H9 (cell line): ENCODE results near the gene ALG9. TPM values are rescaled to one million over a fixed set of nuclear protein-coding genes. Genes with fewer than 3 reads are reported as not detected.

Experiments used
- DNase-seq: peaks from one replicate; pipeline ENCODE4 v3.0.0-alpha.2; 2017
- H2AFZ ChIP-seq: one replicate; pipeline ENCODE4 v1.6.1; 2013; ENCODE audit warnings: mild to moderate bottlenecking, low read length, control low read depth, moderate library complexity
- H2AK5ac ChIP-seq: 2 replicates; pipeline ENCODE4 v1.6.1; 2013; ENCODE audit warnings: low read length, control low read depth, mixed read lengths; ENCODE audit not compliant: insufficient read length
- H2BK120ac ChIP-seq: one replicate; pipeline ENCODE4 v1.6.1; 2013; ENCODE audit warnings: low read depth, mild to moderate bottlenecking, low read length, control low read depth, inconsistent platforms; ENCODE audit not compliant: poor library complexity, severe bottlenecking
- H2BK12ac ChIP-seq: 2 replicates; pipeline ENCODE4 v1.6.1; 2013; ENCODE audit warnings: low read length, control low read depth, mixed read lengths, low read depth; ENCODE audit not compliant: insufficient read length
- H2BK15ac ChIP-seq: 2 replicates; pipeline ENCODE4 v1.6.1; 2013; ENCODE audit warnings: low read depth, low read length, control low read depth
- H2BK20ac ChIP-seq: one replicate; pipeline ENCODE4 v1.6.1; 2013; ENCODE audit warnings: low read depth, mild to moderate bottlenecking, low read length, control low read depth, inconsistent platforms; ENCODE audit not compliant: poor library complexity, severe bottlenecking
- H2BK5ac ChIP-seq: 2 replicates; pipeline ENCODE4 v1.6.1; 2013; ENCODE audit warnings: low read length, control low read depth, mixed read lengths; ENCODE audit not compliant: insufficient read length
- H3K14ac ChIP-seq: 2 replicates; pipeline ENCODE4 v1.6.1; 2013; ENCODE audit warnings: low read length, control low read depth; ENCODE audit not compliant: insufficient read depth
- H3K18ac ChIP-seq: 2 replicates; pipeline ENCODE4 v1.6.1; 2013; ENCODE audit warnings: low read depth, mild to moderate bottlenecking, mixed read lengths, low read length, control low read depth; ENCODE audit not compliant: insufficient read length
- H3K23ac ChIP-seq: 2 replicates; pipeline ENCODE4 v1.6.1; 2013; ENCODE audit warnings: low read length, control low read depth, mixed read lengths, low read depth; ENCODE audit not compliant: insufficient read length
- H3K23me2 ChIP-seq: 2 replicates; pipeline ENCODE4 v1.6.1; 2013; ENCODE audit warnings: low read depth, mild to moderate bottlenecking, mixed read lengths, low read length, control low read depth; ENCODE audit not compliant: insufficient read length, poor library complexity, severe bottlenecking
- H3K27ac ChIP-seq: 2 replicates; pipeline ENCODE4 v1.5.1; 2013; ENCODE audit warnings: low read length, control low read depth, mixed read lengths, low read depth; ENCODE audit not compliant: insufficient read length
- H3K27me3 ChIP-seq: 2 replicates; pipeline ENCODE4 v1.6.1; 2013; ENCODE audit warnings: low read length, control low read depth, inconsistent platforms; ENCODE audit not compliant: insufficient read depth
- H3K4ac ChIP-seq: 2 replicates; pipeline ENCODE4 v1.6.1; 2013; ENCODE audit warnings: low read depth, mild to moderate bottlenecking, control low read depth, inconsistent platforms, low read length, moderate library complexity
- H3K4me1 ChIP-seq: 2 replicates; pipeline ENCODE4 v1.6.1; 2013; ENCODE audit warnings: low read length, control low read depth, inconsistent platforms; ENCODE audit not compliant: insufficient read depth
- H3K4me2 ChIP-seq: 2 replicates; pipeline ENCODE4 v1.6.1; 2013; ENCODE audit warnings: low read length, control low read depth, mixed read lengths; ENCODE audit not compliant: insufficient read length, insufficient read depth
- H3K56ac ChIP-seq: 2 replicates; pipeline ENCODE4 v1.6.1; 2013; ENCODE audit warnings: low read depth, mild to moderate bottlenecking, mixed read lengths, low read length, control low read depth; ENCODE audit not compliant: insufficient read length
- H3K79me1 ChIP-seq: 2 replicates; pipeline ENCODE4 v1.6.1; 2013; ENCODE audit warnings: low read depth, mild to moderate bottlenecking, moderate library complexity, low read length, control low read depth, inconsistent platforms; ENCODE audit not compliant: insufficient read depth, poor library complexity, severe bottlenecking
- H3K79me2 ChIP-seq: 2 replicates; pipeline ENCODE4 v1.6.1; 2013; ENCODE audit warnings: low read length, control low read depth, inconsistent platforms; ENCODE audit not compliant: insufficient read depth
- H3K9ac ChIP-seq: 2 replicates; pipeline ENCODE4 v1.6.1; 2013; ENCODE audit warnings: low read length, control low read depth, mixed read lengths; ENCODE audit not compliant: insufficient read length; ENCODE audit errors: extremely low read depth
- H3K9me3 ChIP-seq: one replicate; pipeline ENCODE4 v1.6.1; 2013; ENCODE audit warnings: low read depth, low read length, inconsistent platforms; ENCODE audit not compliant: control insufficient read depth
- H3T11ph ChIP-seq: one replicate; pipeline ENCODE4 v1.6.1; 2013; ENCODE audit warnings: mild to moderate bottlenecking, low read length, control low read depth, inconsistent platforms
- H4K20me1 ChIP-seq: one replicate; pipeline ENCODE4 v1.6.1; 2013; ENCODE audit not compliant: control insufficient read depth, insufficient read length, insufficient read depth
- H4K5ac ChIP-seq: 2 replicates; pipeline ENCODE4 v1.6.1; 2013; ENCODE audit warnings: low read depth, mild to moderate bottlenecking, mixed read lengths, low read length, control low read depth; ENCODE audit not compliant: insufficient read length
- H4K8ac ChIP-seq: replicated peaks from 2 replicates; pipeline ENCODE4 v1.6.1; 2013; ENCODE audit warnings: low read length, control low read depth, mixed read lengths, low read depth; ENCODE audit not compliant: insufficient read length
- H4K91ac ChIP-seq: 2 replicates; pipeline ENCODE4 v1.6.1; 2013; ENCODE audit warnings: low read depth, mild to moderate bottlenecking, moderate library complexity, mixed read lengths, low read length, control low read depth; ENCODE audit not compliant: insufficient read length
- H3K27ac Mint-ChIP-seq, 3 experiments: 2 replicates in 2 of 3; 3 replicates in 1 of 3; pipeline ENCODE4 v1.8.0; 2020 to 2021; ENCODE audit warnings: mixed read lengths in 3 of 3, mild to moderate bottlenecking in 1 of 3, moderate library complexity in 1 of 3
- H3K27me3 Mint-ChIP-seq: 2 replicates; pipeline ENCODE4 v1.8.0; 2021; ENCODE audit warnings: low read depth, mild to moderate bottlenecking, moderate library complexity, mixed read lengths
- H3K36me3 Mint-ChIP-seq, 3 experiments: 2 replicates in 2 of 3; 3 replicates in 1 of 3; pipeline ENCODE4 v1.8.0; 2020 to 2021; ENCODE audit warnings: low read depth in 3 of 3, mixed read lengths in 3 of 3; ENCODE audit not compliant: insufficient read depth in 1 of 3
- H3K4me1 Mint-ChIP-seq, 2 experiments: 2 replicates each; pipeline ENCODE4 v1.8.0; 2020; ENCODE audit warnings: mixed read lengths in 2 of 2
- H3K4me3 Mint-ChIP-seq, 2 experiments: 2 replicates in 1 of 2; 3 replicates in 1 of 2; pipeline ENCODE4 v1.8.0; 2020 to 2021; ENCODE audit warnings: mild to moderate bottlenecking in 2 of 2, mixed read lengths in 2 of 2, moderate library complexity in 1 of 2
- H3K9me3 Mint-ChIP-seq, 2 experiments: 2 replicates in 1 of 2; 3 replicates in 1 of 2; pipeline ENCODE4 v1.8.0; 2020; ENCODE audit warnings: mild to moderate bottlenecking in 2 of 2, mixed read lengths in 2 of 2, moderate library complexity in 1 of 2
- CTCF ChIP-seq: fragments of 200-600 bp; sonication (generic); conservative IDR thresholded peaks from 3 replicates; pipeline ENCODE4 v1.8.0; 2021; ENCODE audit warnings: antibody characterized with exemption, mild to moderate bottlenecking
- WGBS: extraction: QIAGEN DNeasy Blood & Tissue Kit; methylation state at CpG from one replicate; pipeline ENCODE4 v1.1.7; 2013; ENCODE audit warnings: missing lambda C conversion rate, low lambda C conversion rate, mixed read lengths; ENCODE audit not compliant: insufficient read length; ENCODE audit errors: extremely low coverage; 5-methylcytosine and 5-hydroxymethylcytosine counted together
- total RNA-seq: library from RNA; stranded (reverse); gene quantifications from 2 replicates; pipeline ENCODE4 v1.2.1, GENCODE V29; 2021

ALG9 gene
- total RNA-seq, 1 experiment from 2014 or later, result 26.0 TPM

DNA sequence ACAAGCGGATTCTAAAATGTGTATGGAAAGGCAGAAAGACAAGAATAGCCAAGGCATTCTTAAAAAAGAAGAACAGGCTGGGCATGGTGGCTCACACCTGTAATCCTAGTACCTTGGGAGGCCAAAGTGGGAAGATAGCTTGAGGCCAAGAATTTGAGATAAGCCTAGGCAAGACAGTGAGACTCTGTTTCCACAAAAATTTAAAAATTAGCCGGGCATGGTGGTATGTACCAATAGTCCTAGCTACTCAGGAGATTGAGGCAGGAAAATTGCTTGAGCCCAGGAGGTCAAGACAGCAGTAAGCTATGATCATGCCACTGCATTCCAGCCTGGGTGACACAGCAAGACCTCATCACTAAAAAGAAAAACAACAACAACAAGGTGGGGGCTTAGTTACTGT, 59.2 kb downstream of the ALG9 start:
- no CpG with 5 or more reads among the region's 2 CpGs for WGBS
- H4K20me1 ChIP-seq, result no peaks in the 10 kb centered on the region
- no peak overlapping the region for H4K8ac ChIP-seq
- H2BK12ac ChIP-seq, result no peak overlapping the region
- no peak overlapping the region for H3K18ac ChIP-seq
- no peak overlapping the region for H3K14ac ChIP-seq
- H3K27ac ChIP-seq, result no peak overlapping the region
- no peak overlapping the region for H2AFZ ChIP-seq
- Mint-ChIP-seq H3K36me3 (peaks cover 0 to 1% (median 0%) of the 10 kb centered on the region in 3 experiments; a peak in 1 of 7 replicates), H3K9me3 (no peaks in the 10 kb centered on the region), H3K4me3 (no peak overlapping the region), H3K4me1 (peaks cover 3% of the 10 kb centered on the region in 2 experiments; a peak in 1 of 4 replicates), H3K27me3 (no peaks in the 10 kb centered on the region), H3K27ac (no peak overlapping the region; a peak in 1 of 7 replicates)
- no peaks in the 10 kb centered on the region for H3K27me3 ChIP-seq
- no peaks in the 10 kb centered on the region for H3K23me2 ChIP-seq
- H3K4me2 ChIP-seq, result no peak overlapping the region
- no peak overlapping the region for H3K4ac ChIP-seq
- H4K5ac ChIP-seq, result no peak overlapping the region
- no peaks in the 10 kb centered on the region for H3K79me2 ChIP-seq
- DNase-seq, result no peak
- no peak overlapping the region for H3K56ac ChIP-seq
- H2BK20ac ChIP-seq, result no peak overlapping the region
- H2BK120ac ChIP-seq, result no peak overlapping the region
- no peak for TF ChIP-seq CTCF
- H2BK5ac ChIP-seq, result no peak overlapping the region
- no peak overlapping the region for H2BK15ac ChIP-seq
- no peaks in the 10 kb centered on the region for H3K4me1 ChIP-seq
- no peaks in the 10 kb centered on the region for H3K9me3 ChIP-seq
- H4K91ac ChIP-seq, result no peak overlapping the region
- H3T11ph ChIP-seq, result no peak overlapping the region
- no peak overlapping the region for H2AK5ac ChIP-seq
- no peaks in the 10 kb centered on the region for H3K79me1 ChIP-seq
- no peak overlapping the region for H3K9ac ChIP-seq
- no peak overlapping the region for H3K23ac ChIP-seq
